GM21723 (cell line): ENCODE results near the gene TBCEL.

ENCODE experiments used
- ATAC-seq: cut with Tn5 transposase; IDR thresholded peaks from one replicate; pipeline ENCODE4 v1.9.1; 2021; ENCODE audit warnings: mild to moderate bottlenecking, moderate library complexity; ENCODE audit not compliant: unreplicated experiment

Gene TBCEL

GRCh38 chr11:121059605-121060004 lies 35.7 kb downstream of the TBCEL start:
- peak; percentile 97 for ATAC-seq

- ATAC-seq = no peak
Measured at GRCh38 chr11:121063728-121064127, 39.8 kb downstream of the TBCEL start.

- ATAC-seq = no peak
Measured at GRCh38 chr11:121066623-121067022, 42.7 kb downstream of the TBCEL start.

GRCh38 chr11:121067026-121067425 lies 43.1 kb downstream of the TBCEL start:
- no peak for ATAC-seq

GRCh38 chr11:121067453-121067852 lies 43.6 kb downstream of the TBCEL start:
- ATAC-seq = no peak

GRCh38 chr11:121067962-121068647 lies 44.2 kb downstream of the TBCEL start:
- ATAC-seq = peak; percentile 46

GRCh38 chr11:121068787-121069186 lies 44.9 kb downstream of the TBCEL start:
- no peak for ATAC-seq

- no peak for ATAC-seq
Measured at GRCh38 chr11:121070951-121071845, 47.3 kb downstream of the TBCEL start.

GRCh38 chr11:121071846-121072450 lies 48.0 kb downstream of the TBCEL start:
- no peak for ATAC-seq

GRCh38 chr11:121081321-121081720 lies 57.4 kb downstream of the TBCEL start:
- ATAC-seq = no peak

- no peak for ATAC-seq
Measured at GRCh38 chr11:121082219-121082618, 58.3 kb downstream of the TBCEL start.

GRCh38 chr11:121082670-121083069 lies 58.8 kb downstream of the TBCEL start:
- no peak for ATAC-seq

GRCh38 chr11:121086866-121087265 lies 63.0 kb downstream of the TBCEL start:
- no peak for ATAC-seq

- ATAC-seq = no peak
Measured at GRCh38 chr11:121089566-121089965, 65.7 kb downstream of the TBCEL start.

- no peak for ATAC-seq
Measured at GRCh38 chr11:121090145-121090721, 66.3 kb downstream of the TBCEL start.

- no peak for ATAC-seq
Measured at GRCh38 chr11:121091492-121092152, 67.7 kb downstream of the TBCEL start.

- no peak for ATAC-seq
Measured at GRCh38 chr11:121095561-121095960, 71.7 kb downstream of the TBCEL start.

- ATAC-seq = no peak
Measured at GRCh38 chr11:121099364-121099763, 75.5 kb downstream of the TBCEL start.

GRCh38 chr11:121099885-121100284 lies 76.0 kb downstream of the TBCEL start:
- ATAC-seq = no peak

- no peak for ATAC-seq
Measured at GRCh38 chr11:121100943-121101342, 77.0 kb downstream of the TBCEL start, which contains the start of gene TECTA. TECTA (plus strand) TSS chr11:121101243; CDS start chr11:121102666, 1,423 bp downstream.

- no peak for ATAC-seq
Measured at GRCh38 chr11:121104312-121104762, 80.4 kb downstream of the TBCEL start.
